ENCODE measurements around the gene CACNB1.
A peak's percentile ranks its signal among the peaks of the same experiment; 100 is the strongest.

The CACNB1 gene

GRCh38 chr17:39208136-39208535 is 10.7 kb upstream of the CACNB1 start:
- no peak for TF ChIP-seq CTCF (IDR thresholded peaks at IDR 0.05; ENCODE audit: control extremely low read depth, extremely low read depth, low read depth, missing control alignments)
- ChIA-PET CTCF (interaction anchor here (1.2 to 8.7 kb wide), 10 partner anchors 11 to 225 kb away, joined by 3 to 151 read pairs (median 6); no protein-coding TSS in a partner anchor), POLR2A (interaction anchor here (0.7 kb wide), 1 partner anchor 28 kb away, joined by 4 read pairs; no protein-coding TSS in a partner anchor)
- DNase-seq (ENCODE audit: extremely low spot score), result no peak

GRCh38 chr17:39205112-39205526 is 7.7 kb upstream of the CACNB1 start:
- TF ChIP-seq CTCF (IDR thresholded peaks at IDR 0.05; ENCODE audit: control extremely low read depth, extremely low read depth, low read depth, missing control alignments), result no peak
- POLR2A ChIA-PET, result interaction anchor here (0.5 to 0.7 kb wide), 2 partner anchors 75 to 860 kb away, joined by 3 to 4 read pairs; no protein-coding TSS in a partner anchor
- no peak for DNase-seq (ENCODE audit: extremely low spot score)
- CTCF ChIA-PET, result interaction anchor here (1.0 to 8.7 kb wide), 8 partner anchors 26 to 417 kb away, joined by 3 to 151 read pairs (median 5); no protein-coding TSS in a partner anchor

- POLR2A ChIA-PET, result interaction anchor here (0.6 to 0.7 kb wide), 2 partner anchors 34 to 246 kb away, joined by 5 read pairs; no protein-coding TSS in a partner anchor
- no peak for TF ChIP-seq CTCF (IDR thresholded peaks at IDR 0.05; ENCODE audit: control extremely low read depth, extremely low read depth, low read depth, missing control alignments)
- no peak for DNase-seq (ENCODE audit: extremely low spot score)
- CTCF ChIA-PET, result interaction anchor here (1.0 to 8.7 kb wide), 4 partner anchors 29 to 51 kb away, joined by 4 to 151 read pairs (median 38); no protein-coding TSS in a partner anchor
Measured at GRCh38 chr17:39204245-39204644, 6.8 kb upstream of the CACNB1 start.

- CTCF ChIA-PET, result interaction anchor here (2.3 to 3.4 kb wide), 3 partner anchors 26 to 43 kb away, joined by 7 to 22 read pairs (median 10); no protein-coding TSS in a partner anchor
Measured at GRCh38 chr17:39200957-39201510, 3.6 kb upstream of the CACNB1 start.

GRCh38 chr17:39200070-39200879 is 2.8 kb upstream of the CACNB1 start, which contains the start of gene RPL19:
TSS of gene RPL19 (plus strand) at chr17:39200283. CDS start at chr17:39200345, 62 bp downstream.
- no peak for TF ChIP-seq CTCF (IDR thresholded peaks at IDR 0.05; ENCODE audit: control extremely low read depth, extremely low read depth, low read depth, missing control alignments)
- POLR2A ChIA-PET, result interaction anchor here (0.6 to 1.2 kb wide), 11 partner anchors 9 to 1378 kb away, joined by 3 to 8 read pairs (median 4); no protein-coding TSS in a partner anchor
- CTCF ChIA-PET, result interaction anchor here (1.0 to 3.4 kb wide), 5 partner anchors 26 to 47 kb away, joined by 6 to 22 read pairs (median 9); no protein-coding TSS in a partner anchor
- DNase-seq (ENCODE audit: extremely low spot score), result peak; percentile 88

More at GRCh38 chr17:39200957-39201510, 3.6 kb upstream of the CACNB1 start:
- TF ChIP-seq CTCF (IDR thresholded peaks at IDR 0.05; ENCODE audit: control extremely low read depth, extremely low read depth, low read depth, missing control alignments), result no peak
- DNase-seq (ENCODE audit: extremely low spot score), result no peak
- POLR2A ChIA-PET, result interaction anchor here (0.7 kb wide), 1 partner anchor 124 kb away, joined by 4 read pairs; no protein-coding TSS in a partner anchor

- TF ChIP-seq CTCF (IDR thresholded peaks at IDR 0.05; ENCODE audit: control extremely low read depth, extremely low read depth, low read depth, missing control alignments), result no peak
- DNase-seq (ENCODE audit: extremely low spot score), result peak; percentile 93
- POLR2A ChIA-PET, result interaction anchor here (0.6 to 1.2 kb wide), 11 partner anchors 9 to 1378 kb away, joined by 3 to 8 read pairs (median 4); no protein-coding TSS in a partner anchor
- CTCF ChIA-PET, result interaction anchor here (1.0 to 3.4 kb wide), 4 partner anchors 25 to 47 kb away, joined by 6 to 22 read pairs (median 9); no protein-coding TSS in a partner anchor
Measured at GRCh38 chr17:39199820-39200069, 2.3 kb upstream of the CACNB1 start.

Measured in GM10248 (cell line).